GM03348 (cell line): ENCODE data around the gene DDX49.
"Not testable (repeated sequence)": the region's sequence is repeated elsewhere in the genome, so short reads cannot be mapped to it uniquely, and the experiment has no call there.

Source experiments
- DNase-seq: peaks from one replicate; pipeline ENCODE4 v3.0.0; 2012; ENCODE audit warnings: low spot score

DDX49 gene

GRCh38 chr19:18895824-18896341, 23.6 kb upstream of the DDX49 start, which contains the start of gene CERS1:
TSS of gene CERS1 (minus strand) at chr19:18896158. CDS start at chr19:18896072, 86 bp downstream.
- peak; percentile 55 for DNase-seq

GRCh38 chr19:18896421-18896841, 23.1 kb upstream of the DDX49 start:
- peak; percentile 41 for DNase-seq

- no peak for DNase-seq
These were observed 22.2 kb upstream of the DDX49 start for GRCh38 chr19:18897094-18898029.

- no peak for DNase-seq
These were observed 21.4 kb upstream of the DDX49 start for GRCh38 chr19:18898081-18898606.

GRCh38 chr19:18898607-18899408, 20.7 kb upstream of the DDX49 start:
- DNase-seq, result no peak

- no peak for DNase-seq
These were observed 19.6 kb upstream of the DDX49 start for GRCh38 chr19:18899624-18900560.

- DNase-seq, result no peak
These were observed 18.6 kb upstream of the DDX49 start for GRCh38 chr19:18900700-18901481.

GRCh38 chr19:18901491-18901890, 18.0 kb upstream of the DDX49 start:
- DNase-seq, result no peak

- not testable (repeated sequence) for DNase-seq
These were observed 17.0 kb upstream of the DDX49 start for GRCh38 chr19:18902519-18902918.

GRCh38 chr19:18903156-18904037, 16.1 kb upstream of the DDX49 start:
- no peak for DNase-seq

- DNase-seq, result no peak
These were observed 15.0 kb upstream of the DDX49 start for GRCh38 chr19:18904334-18905057.

GRCh38 chr19:18905058-18905456, 14.5 kb upstream of the DDX49 start:
- no peak for DNase-seq

- no peak for DNase-seq
These were observed 13.8 kb upstream of the DDX49 start for GRCh38 chr19:18905513-18906236.

- DNase-seq, result no peak
These were observed 12.7 kb upstream of the DDX49 start for GRCh38 chr19:18906605-18907519.

- DNase-seq, result no peak
These were observed 10.4 kb upstream of the DDX49 start for GRCh38 chr19:18908917-18909619.

GRCh38 chr19:18910010-18910409, 9.5 kb upstream of the DDX49 start:
- no peak for DNase-seq
